Uterus (tissue), 4 donors: ENCODE results near the gene FAT1. TPM values are rescaled to one million over a fixed set of nuclear protein-coding genes. Genes with fewer than 3 reads are reported as not detected.

Experiments used
- DNase-seq, 2 donors: peaks; one replicate each; pipeline ENCODE4 v3.0.0-alpha.2; 2019 to 2020
- H3K27ac ChIP-seq, 2 donors: fragments of 200-600 bp; sonication (generic); 1 replicate in 1 of 2; 2 replicates in 1 of 2; pipeline ENCODE4 v1.5.1; 2016 to 2018
- H3K27me3 ChIP-seq, 2 donors: fragments of 200-600 bp; sonication (generic); one replicate each; pipeline ENCODE4 v1.5.1; 2018 to 2019; ENCODE audit warnings: control low read depth in 1 of 2
- H3K36me3 ChIP-seq, 2 donors: fragments of 200-600 bp; sonication (generic); one replicate each; pipeline ENCODE4 v1.5.1; 2019; ENCODE audit warnings: control low read depth in 1 of 2
- H3K4me1 ChIP-seq, 2 donors: fragments of 200-600 bp; sonication (generic); one replicate each; pipeline ENCODE4 v1.5.1; 2018 to 2019; ENCODE audit warnings: control low read depth in 1 of 2
- H3K4me3 ChIP-seq, 2 donors: fragments of 200-600 bp; sonication (generic); 1 replicate in 1 of 2; 2 replicates in 1 of 2; pipeline ENCODE4 v1.5.1; 2018 to 2019; ENCODE audit warnings: mild to moderate bottlenecking in 1 of 2
- H3K9me3 ChIP-seq, 2 donors: fragments of 200-600 bp; sonication (generic); one replicate each; pipeline ENCODE4 v1.5.1; 2019; ENCODE audit warnings: control low read depth in 1 of 2
- POLR2A ChIP-seq, 2 donors: fragments of 450-650 bp; IDR thresholded peaks; one replicate each; pipeline ENCODE4 v1.6.1; 2016; ENCODE audit warnings: antibody characterized with exemption in 2 of 2, mild to moderate bottlenecking in 1 of 2, moderate library complexity in 1 of 2
- intact Hi-C: fragments of 100-400 bp; cut with DNase I; formaldehyde crosslinking; loops from one replicate; pipeline ENCODE4 v1.15.1; 2023; ENCODE audit warnings: low total_unique reads
- total RNA-seq, 4 donors: library from RNA; depleted of rRNA in 3 of 4; stranded (reverse); fragments of >200 nt in 3 of 4; gene quantifications; one replicate each; pipeline versions ENCODE4 v1.1.0 to v1.2.4, GENCODE V29; 2014 to 2023
- TF ChIP-seq, protein P1 (sequence below), 4 experiments: fragments of 200-600 bp in 2 of 4; fragments of 450-650 bp in 2 of 4; sonication (generic) in 2 of 4; IDR thresholded peaks; one replicate each; pipeline ENCODE4 v1.5.1; 2016 to 2019; ENCODE audit warnings: antibody characterized with exemption in 4 of 4, mild to moderate bottlenecking in 2 of 4, moderate library complexity in 1 of 4
- donor health status: DM: yes; HTN: yes; CAD: no.

The FAT1 gene
- total RNA-seq, 4 donors from 2014 or later, result 11.5 to 245 (median 52.5) TPM

DNA sequence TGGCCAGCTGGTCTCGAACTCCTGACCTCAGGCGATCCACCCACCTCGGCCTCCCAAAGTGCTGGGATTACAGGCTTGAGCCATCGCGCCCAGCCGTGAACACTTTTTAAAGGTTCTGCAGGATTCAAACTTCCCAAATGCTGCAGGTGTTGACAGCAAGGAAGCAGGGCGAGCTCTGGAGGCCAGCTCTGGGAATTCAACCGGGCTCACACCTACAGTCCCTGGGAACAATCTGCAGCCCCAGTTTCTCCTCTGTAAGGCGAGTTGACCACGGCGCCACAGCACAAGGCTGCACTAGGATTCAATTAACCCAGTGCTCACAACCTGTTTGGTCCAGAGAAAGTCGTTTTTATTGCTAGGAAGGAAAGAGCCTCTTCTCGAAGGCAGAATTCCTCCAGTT, 169.9 kb downstream of the FAT1 start:
- no peak for DNase-seq
- peaks cover 0 to 8% of the 10 kb centered on the region in 2 donors for H3K4me1 ChIP-seq
- TF ChIP-seq, protein P1, sequence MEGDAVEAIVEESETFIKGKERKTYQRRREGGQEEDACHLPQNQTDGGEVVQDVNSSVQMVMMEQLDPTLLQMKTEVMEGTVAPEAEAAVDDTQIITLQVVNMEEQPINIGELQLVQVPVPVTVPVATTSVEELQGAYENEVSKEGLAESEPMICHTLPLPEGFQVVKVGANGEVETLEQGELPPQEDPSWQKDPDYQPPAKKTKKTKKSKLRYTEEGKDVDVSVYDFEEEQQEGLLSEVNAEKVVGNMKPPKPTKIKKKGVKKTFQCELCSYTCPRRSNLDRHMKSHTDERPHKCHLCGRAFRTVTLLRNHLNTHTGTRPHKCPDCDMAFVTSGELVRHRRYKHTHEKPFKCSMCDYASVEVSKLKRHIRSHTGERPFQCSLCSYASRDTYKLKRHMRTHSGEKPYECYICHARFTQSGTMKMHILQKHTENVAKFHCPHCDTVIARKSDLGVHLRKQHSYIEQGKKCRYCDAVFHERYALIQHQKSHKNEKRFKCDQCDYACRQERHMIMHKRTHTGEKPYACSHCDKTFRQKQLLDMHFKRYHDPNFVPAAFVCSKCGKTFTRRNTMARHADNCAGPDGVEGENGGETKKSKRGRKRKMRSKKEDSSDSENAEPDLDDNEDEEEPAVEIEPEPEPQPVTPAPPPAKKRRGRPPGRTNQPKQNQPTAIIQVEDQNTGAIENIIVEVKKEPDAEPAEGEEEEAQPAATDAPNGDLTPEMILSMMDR (IDR thresholded peaks at IDR 0.05), result no peak
- no peak for TF ChIP-seq POLR2A (IDR thresholded peaks at IDR 0.05)
- intact Hi-C loops, result no loop called here
- no peak overlapping the region for H3K27ac ChIP-seq
- H3K27me3 ChIP-seq, result peaks cover 0 to 19% of the 10 kb centered on the region in 2 donors
- no peaks in the 10 kb centered on the region for H3K36me3 ChIP-seq
- no peaks in the 10 kb centered on the region for H3K9me3 ChIP-seq
- H3K4me3 ChIP-seq, result no peak overlapping the region

DNA sequence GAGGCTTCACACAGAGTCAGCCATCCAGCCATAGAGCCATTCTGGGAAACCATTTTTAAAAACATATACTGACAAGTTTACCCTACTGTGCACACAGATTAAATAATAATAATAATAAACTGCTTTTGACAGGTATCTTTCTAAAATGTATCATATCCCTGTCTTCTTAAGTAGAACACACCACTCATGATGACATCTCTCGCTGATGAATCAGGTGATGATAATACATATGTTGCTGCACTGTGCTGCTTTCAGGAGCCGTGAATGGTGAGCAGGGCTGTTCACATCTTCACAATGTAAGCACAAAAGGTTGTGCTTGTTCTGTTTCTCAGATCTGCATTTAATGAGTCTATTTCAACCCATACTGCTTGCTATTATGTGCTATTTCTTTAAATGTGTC, 171.8 kb downstream of the FAT1 start:
- H3K27me3 ChIP-seq, result peaks cover 0 to 19% of the 10 kb centered on the region in 2 donors
- H3K27ac ChIP-seq, result no peak overlapping the region
- no peaks in the 10 kb centered on the region for H3K9me3 ChIP-seq
- no peaks in the 10 kb centered on the region for H3K36me3 ChIP-seq
- intact Hi-C loops, result no loop called here
- DNase-seq, result no peak
- TF ChIP-seq POLR2A (IDR thresholded peaks at IDR 0.05), result no peak
- TF ChIP-seq, protein P1 (IDR thresholded peaks at IDR 0.05), result no peak
- peaks cover 0 to 8% of the 10 kb centered on the region in 2 donors for H3K4me1 ChIP-seq
- no peak overlapping the region for H3K4me3 ChIP-seq

DNA sequence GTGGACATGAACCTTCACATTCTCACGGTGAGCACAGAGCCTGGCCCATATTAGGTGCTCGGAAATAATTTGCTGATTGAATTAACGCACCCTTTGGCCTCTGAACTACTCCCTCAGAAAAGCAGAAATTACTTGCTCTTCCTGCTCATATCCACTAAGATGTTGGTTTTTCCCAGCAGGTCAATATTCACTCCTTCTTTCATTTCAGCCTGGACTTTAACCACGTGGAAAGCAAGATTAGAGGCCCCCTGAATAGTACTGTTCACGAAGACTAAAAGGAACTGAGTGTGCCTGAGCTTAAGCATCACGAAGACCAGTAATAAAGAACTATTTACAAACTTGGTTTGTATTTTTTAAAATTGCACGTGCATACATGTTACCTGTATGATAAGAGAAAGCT, 178.2 kb downstream of the FAT1 start:
- no peaks in the 10 kb centered on the region for H3K27me3 ChIP-seq
- intact Hi-C loops, result no loop called here
- H3K4me1 ChIP-seq, result no peaks in the 10 kb centered on the region
- DNase-seq, result no peak
- TF ChIP-seq POLR2A (IDR thresholded peaks at IDR 0.05), result no peak
- TF ChIP-seq, protein P1 (IDR thresholded peaks at IDR 0.05), result no peak
- no peaks in the 10 kb centered on the region for H3K36me3 ChIP-seq
- H3K4me3 ChIP-seq, result no peak overlapping the region
- no peaks in the 10 kb centered on the region for H3K9me3 ChIP-seq
- H3K27ac ChIP-seq, result no peak overlapping the region

DNA sequence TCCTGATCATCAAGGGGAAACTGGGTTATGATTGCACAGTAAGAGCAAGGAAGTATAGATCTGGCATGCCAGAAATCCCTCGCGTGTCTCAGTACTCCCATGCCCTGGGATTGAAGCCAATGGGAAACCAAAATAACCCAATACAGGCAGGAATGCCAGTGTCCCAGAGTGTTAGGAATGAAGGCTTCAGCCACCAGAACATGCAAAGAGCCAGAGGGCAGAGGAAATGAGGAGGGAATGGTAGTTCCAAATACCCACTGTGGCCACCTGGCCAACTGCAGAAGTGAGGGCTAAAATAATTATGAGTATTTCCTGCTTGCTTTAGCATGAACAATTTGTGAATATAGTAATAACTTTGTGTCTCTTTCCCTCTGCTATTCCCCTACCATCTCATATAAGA, 180.4 kb downstream of the FAT1 start:
- intact Hi-C loops, result no loop called here
- DNase-seq, result no peak
- no peaks in the 10 kb centered on the region for H3K36me3 ChIP-seq

DNA sequence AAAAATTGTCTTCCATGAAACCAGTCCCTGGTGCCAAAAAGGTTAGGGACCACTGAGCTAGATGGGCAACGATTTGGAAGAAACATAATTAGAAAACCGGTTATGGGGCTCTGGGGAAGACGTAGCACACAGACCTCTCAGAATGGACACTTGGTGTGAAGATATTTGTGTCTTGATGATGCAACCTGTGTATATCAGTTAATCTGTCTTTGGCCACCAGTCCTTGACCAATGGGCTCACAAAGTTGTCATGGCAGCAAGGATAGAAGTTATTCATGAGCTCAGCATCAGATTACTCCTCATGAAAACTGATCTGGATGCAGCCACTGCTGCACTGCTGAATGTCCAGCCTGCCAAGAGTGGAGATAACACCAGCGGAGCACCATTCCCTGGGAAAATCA, 181.9 kb downstream of the FAT1 start:
- no peak for TF ChIP-seq POLR2A (IDR thresholded peaks at IDR 0.05)
- TF ChIP-seq, protein P1 (IDR thresholded peaks at IDR 0.05), result no peak
- no peaks in the 10 kb centered on the region for H3K4me1 ChIP-seq
- no peak overlapping the region for H3K4me3 ChIP-seq
- no peak for DNase-seq
- no peaks in the 10 kb centered on the region for H3K36me3 ChIP-seq
- H3K27me3 ChIP-seq, result no peaks in the 10 kb centered on the region
- H3K27ac ChIP-seq, result no peak overlapping the region
- H3K9me3 ChIP-seq, result no peaks in the 10 kb centered on the region
- intact Hi-C loops, result no loop called here

More for the DNA sequence above, 180.4 kb downstream of the FAT1 start:
- Histone ChIP-seq H3K4me1 (no peaks in the 10 kb centered on the region), H3K9me3 (no peaks in the 10 kb centered on the region), H3K27ac (no peak overlapping the region), H3K4me3 (no peak overlapping the region), H3K27me3 (no peaks in the 10 kb centered on the region)
- TF ChIP-seq, protein P1 (IDR thresholded peaks at IDR 0.05), result no peak
- TF ChIP-seq POLR2A (IDR thresholded peaks at IDR 0.05), result no peak
